Epithelial cell of prostate (primary cell): ENCODE results near the gene VPS13D.
A peak's percentile ranks its signal among the peaks of the same experiment; 100 is the strongest.

Source experiments
- DNase-seq: peaks from one replicate; pipeline ENCODE4 v3.0.0-alpha.2; 2011; ENCODE audit warnings: low read depth, low spot score
- H3K27ac ChIP-seq: fragments of 450-650 bp; 2 replicates; pipeline ENCODE4 v1.5.1; 2017; ENCODE audit warnings: mild to moderate bottlenecking

Gene VPS13D, protein sequence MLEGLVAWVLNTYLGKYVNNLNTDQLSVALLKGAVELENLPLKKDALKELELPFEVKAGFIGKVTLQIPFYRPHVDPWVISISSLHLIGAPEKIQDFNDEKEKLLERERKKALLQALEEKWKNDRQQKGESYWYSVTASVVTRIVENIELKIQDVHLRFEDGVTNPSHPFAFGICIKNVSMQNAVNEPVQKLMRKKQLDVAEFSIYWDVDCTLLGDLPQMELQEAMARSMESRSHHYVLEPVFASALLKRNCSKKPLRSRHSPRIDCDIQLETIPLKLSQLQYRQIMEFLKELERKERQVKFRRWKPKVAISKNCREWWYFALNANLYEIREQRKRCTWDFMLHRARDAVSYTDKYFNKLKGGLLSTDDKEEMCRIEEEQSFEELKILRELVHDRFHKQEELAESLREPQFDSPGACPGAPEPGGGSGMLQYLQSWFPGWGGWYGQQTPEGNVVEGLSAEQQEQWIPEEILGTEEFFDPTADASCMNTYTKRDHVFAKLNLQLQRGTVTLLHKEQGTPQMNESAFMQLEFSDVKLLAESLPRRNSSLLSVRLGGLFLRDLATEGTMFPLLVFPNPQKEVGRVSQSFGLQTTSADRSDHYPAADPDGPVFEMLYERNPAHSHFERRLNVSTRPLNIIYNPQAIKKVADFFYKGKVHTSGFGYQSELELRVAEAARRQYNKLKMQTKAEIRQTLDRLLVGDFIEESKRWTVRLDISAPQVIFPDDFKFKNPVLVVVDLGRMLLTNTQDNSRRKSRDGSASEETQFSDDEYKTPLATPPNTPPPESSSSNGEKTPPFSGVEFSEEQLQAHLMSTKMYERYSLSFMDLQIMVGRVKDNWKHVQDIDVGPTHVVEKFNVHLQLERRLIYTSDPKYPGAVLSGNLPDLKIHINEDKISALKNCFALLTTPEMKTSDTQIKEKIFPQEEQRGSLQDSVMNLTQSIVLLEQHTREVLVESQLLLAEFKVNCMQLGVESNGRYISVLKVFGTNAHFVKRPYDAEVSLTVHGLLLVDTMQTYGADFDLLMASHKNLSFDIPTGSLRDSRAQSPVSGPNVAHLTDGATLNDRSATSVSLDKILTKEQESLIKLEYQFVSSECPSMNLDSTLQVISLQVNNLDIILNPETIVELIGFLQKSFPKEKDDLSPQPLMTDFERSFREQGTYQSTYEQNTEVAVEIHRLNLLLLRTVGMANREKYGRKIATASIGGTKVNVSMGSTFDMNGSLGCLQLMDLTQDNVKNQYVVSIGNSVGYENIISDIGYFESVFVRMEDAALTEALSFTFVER (N-terminal part only)

GRCh38 chr1:12229835-12230548 is at the start of gene VPS13D:
VPS13D (plus strand) TSS chr1:12230030; CDS start chr1:12234267, 4,237 bp downstream.
- no peak for DNase-seq

DNA sequence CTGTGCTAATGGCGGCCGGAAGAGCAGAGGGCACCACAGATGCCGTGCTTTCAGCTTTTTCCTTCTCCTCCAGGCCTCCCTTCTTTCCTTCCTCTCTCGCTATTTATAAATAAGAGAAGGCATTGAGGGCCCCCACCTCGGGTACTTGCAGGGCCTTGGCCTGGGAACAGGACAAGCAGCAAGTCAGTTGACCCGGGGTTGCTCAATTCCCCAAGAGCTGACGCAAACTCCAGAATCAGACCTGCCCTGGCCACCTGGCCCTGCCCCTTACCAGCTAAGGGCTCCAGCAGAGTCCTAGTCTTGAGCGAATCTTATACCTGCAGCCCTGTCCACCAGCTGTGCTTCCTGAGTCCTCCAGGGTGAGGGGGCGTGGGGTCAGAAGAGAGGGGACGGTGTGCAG is 49.5 kb upstream of the VPS13D start:
- DNase-seq = no peak
- no peak overlapping the region for H3K27ac ChIP-seq

More at GRCh38 chr1:12229835-12230548, at the start of gene VPS13D:
- peak within 1 kb of the TSS; percentile 96 for H3K27ac ChIP-seq

DNA sequence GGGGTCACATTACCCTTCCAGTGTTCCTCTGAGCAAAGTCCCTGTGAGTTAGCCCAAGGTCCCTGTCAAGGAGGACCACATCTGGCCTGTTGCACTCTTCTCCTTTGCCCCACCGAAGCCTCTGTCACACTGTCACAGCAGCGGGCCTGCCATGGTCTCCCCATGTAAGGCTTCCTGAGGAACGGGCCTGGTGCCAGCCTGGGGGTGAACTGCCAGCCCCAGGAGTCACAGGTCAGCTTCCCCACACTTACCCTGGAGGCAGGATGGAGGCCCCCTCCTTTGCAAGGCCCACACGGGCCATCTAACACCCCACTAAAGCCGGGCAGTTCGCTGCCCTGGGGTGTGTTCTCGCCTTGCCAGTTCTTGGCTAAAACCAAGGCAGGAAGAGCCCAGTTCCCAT is 48.9 kb upstream of the VPS13D start:
- no peak for DNase-seq
- H3K27ac ChIP-seq = no peak overlapping the region

GRCh38 chr1:12181568-12181967 is 48.3 kb upstream of the VPS13D start:
- H3K27ac ChIP-seq = no peak overlapping the region
- DNase-seq = no peak

DNA sequence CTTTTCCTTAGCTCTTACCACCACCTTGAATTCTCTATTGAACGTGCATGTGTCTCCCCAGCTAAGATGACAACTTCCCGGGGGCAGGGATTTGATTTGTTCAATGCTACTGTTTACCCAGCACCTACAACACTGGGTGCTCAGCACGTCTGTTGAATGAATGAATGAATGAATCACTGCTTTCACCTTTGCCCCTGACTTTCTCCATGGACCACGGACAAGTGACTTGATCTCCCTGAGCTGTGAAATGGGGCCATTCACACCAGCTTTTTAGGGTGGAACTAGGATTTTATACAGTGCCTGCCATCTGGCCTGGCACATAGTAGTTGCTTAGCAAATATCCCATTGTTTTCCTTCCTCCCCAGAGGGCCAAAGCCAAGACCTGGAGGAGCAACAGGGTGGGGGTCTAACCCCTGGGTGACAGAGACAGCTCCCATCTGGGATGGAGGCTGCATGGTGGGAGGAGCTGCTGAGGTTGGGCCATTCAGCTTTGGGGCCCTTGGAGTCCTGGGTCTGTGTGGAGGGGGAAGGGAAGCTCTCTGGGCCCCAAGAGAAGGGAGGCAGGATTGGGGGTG is 47.3 kb upstream of the VPS13D start:
- no peak for DNase-seq
- H3K27ac ChIP-seq = no peak overlapping the region

- DNase-seq = no peak
- no peak overlapping the region for H3K27ac ChIP-seq
These were observed 46.6 kb upstream of the VPS13D start for GRCh38 chr1:12183095-12183794.

- DNase-seq = no peak
These were observed 45.7 kb upstream of the VPS13D start for GRCh38 chr1:12184008-12184681.

GRCh38 chr1:12185036-12185917 is 44.6 kb upstream of the VPS13D start:
- no peak for DNase-seq

More at GRCh38 chr1:12184008-12184681, 45.7 kb upstream of the VPS13D start:
- H3K27ac ChIP-seq = no peak overlapping the region

DNA sequence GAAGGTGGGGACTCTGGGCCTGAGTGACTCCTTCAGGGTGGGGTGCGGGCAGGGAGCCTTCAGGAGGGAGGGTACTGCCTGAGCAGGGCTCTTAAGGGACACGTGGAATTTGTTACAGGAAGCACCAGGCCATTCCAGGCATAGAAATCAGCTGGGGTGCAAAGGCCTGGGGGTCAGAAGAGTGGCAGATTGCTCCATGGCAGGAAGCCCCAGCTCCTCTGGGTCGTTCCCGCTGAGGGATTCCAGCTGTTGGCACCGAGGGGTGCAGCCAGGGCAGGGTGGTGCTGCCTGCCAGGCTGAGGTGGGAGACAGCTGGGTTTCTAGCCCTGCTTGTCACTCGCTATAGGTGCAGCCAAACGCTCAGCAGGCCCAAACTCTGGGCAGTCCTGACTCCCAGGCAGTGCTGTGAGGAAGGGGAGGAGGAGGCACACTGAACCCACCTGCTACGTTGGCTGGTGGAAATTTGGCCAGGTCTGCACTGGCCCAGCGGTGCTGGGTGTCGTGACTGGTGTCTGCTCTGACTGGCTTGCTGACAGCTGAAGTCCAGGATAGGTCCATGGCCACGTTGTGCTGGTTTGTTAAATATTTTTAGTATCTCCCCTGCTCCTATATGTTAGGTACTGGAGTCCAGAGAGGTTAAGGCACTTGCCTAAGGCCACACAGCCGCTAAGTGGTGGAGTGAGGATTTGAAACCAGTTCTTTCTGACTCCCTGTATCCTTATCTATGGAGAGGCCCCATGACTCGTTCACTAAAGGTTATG is 43.7 kb upstream of the VPS13D start:
- H3K27ac ChIP-seq = no peak overlapping the region
- no peak for DNase-seq

More at GRCh38 chr1:12185036-12185917, 44.6 kb upstream of the VPS13D start:
- H3K27ac ChIP-seq = no peak overlapping the region

GRCh38 chr1:12186679-12186985 is 43.2 kb upstream of the VPS13D start:
- no peak overlapping the region for H3K27ac ChIP-seq
- DNase-seq = no peak

GRCh38 chr1:12188115-12188514 is 41.7 kb upstream of the VPS13D start:
- no peak for DNase-seq

DNA sequence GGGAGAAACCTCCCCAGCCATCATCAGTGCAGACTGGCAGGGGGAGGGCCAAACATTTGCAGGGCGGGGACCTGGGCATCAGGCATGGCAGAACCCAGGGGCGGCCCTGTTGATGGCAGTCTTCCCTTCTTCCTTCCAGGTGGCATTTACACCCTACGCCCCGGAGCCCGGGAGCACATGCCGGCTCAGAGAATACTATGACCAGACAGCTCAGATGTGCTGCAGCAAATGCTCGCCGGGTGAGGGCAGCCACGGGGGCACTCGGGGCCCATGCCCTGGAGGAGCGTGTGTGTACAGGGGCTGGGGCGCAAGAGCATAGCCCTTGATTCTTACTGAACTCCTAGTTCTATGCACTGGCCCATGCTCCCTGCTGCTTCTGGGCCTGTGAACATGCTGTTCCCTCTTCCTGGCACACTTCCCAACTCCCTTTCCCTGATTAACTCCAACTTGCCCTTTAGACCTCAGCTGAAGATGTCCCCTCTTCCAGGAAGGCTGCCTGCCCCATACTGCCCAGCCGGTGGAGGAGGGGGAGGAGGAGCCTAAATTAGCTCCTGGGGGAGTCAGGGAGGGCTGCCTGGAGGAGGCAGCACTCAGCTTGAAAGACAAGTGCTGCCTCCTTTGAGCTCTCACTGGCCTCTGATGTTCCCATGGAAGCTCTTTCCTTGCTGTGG is 41.0 kb upstream of the VPS13D start:
- H3K27ac ChIP-seq = no peak overlapping the region
- DNase-seq = no peak

More at GRCh38 chr1:12188115-12188514, 41.7 kb upstream of the VPS13D start:
- H3K27ac ChIP-seq = no peak overlapping the region

- no peak overlapping the region for H3K27ac ChIP-seq
- DNase-seq = no peak
These were observed 40.5 kb upstream of the VPS13D start for GRCh38 chr1:12189328-12189682.

GRCh38 chr1:12191242-12192032 is 38.4 kb upstream of the VPS13D start:
- no peak overlapping the region for H3K27ac ChIP-seq
- no peak for DNase-seq

DNA sequence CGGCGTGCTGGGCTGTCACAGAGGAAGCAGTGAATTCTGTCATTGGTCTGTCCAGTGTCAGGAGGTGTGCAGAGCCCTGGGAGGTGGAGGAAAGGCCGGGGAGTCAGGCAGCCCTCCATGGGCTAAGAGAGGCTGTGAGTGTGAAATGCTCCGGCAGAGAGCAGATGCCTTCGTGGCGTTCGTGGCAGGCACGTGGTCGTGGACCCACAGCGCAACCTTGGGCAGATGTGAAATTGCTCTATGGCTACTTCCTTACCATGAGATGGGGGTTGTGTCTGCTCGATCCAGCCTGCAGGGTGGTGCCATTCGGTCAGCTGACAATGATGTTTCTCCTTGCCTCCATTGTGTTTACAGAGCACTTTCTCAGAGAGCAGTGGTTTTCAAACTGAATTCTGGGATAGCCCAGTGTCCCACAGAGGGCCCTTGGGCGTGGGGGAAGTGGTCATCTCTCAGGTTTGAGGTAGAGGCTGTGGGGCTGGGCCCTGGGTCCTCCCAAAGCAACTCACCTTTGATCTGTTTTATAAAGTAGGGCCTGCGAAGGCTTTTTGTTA is 35.1 kb upstream of the VPS13D start:
- no peak for DNase-seq
- no peak overlapping the region for H3K27ac ChIP-seq
